Measurements from ENCODE around the gene CD8A.

DNA sequence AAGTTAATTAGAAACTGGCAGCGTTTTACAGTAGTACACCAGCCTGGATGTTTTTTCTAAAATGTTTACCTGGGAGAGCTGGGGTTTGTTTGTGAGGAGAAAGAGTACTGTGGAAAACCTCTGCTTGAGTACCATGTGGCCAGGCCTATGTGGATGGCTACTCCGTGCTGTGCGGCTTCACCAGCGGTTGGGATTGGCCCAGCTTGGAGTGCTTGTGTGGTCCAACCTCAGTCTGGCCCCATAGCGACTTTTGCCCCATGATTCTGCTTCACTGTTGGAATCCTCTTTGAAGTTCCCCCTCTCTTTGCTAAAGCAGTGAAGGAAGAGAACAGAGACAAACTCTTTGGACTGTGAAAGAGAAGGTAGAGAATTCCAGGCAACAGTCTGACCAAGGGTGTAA lies 15.9 kb downstream of the CD8A start:
- TF ChIP-seq, protein P1, sequence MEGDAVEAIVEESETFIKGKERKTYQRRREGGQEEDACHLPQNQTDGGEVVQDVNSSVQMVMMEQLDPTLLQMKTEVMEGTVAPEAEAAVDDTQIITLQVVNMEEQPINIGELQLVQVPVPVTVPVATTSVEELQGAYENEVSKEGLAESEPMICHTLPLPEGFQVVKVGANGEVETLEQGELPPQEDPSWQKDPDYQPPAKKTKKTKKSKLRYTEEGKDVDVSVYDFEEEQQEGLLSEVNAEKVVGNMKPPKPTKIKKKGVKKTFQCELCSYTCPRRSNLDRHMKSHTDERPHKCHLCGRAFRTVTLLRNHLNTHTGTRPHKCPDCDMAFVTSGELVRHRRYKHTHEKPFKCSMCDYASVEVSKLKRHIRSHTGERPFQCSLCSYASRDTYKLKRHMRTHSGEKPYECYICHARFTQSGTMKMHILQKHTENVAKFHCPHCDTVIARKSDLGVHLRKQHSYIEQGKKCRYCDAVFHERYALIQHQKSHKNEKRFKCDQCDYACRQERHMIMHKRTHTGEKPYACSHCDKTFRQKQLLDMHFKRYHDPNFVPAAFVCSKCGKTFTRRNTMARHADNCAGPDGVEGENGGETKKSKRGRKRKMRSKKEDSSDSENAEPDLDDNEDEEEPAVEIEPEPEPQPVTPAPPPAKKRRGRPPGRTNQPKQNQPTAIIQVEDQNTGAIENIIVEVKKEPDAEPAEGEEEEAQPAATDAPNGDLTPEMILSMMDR (IDR thresholded peaks at IDR 0.05; ENCODE audit: control extremely low read depth in 1 of 3, insufficient read depth in 1 of 3, low read depth in 1 of 3, low read length in 3 of 3): no peak
- no peak for TF ChIP-seq SUZ12 (IDR thresholded peaks at IDR 0.05; ENCODE audit: low read length)
